GM21360 (cell line): ENCODE results near the gene USP21.
"Not testable (repeated sequence)": the region's sequence is repeated elsewhere in the genome, so short reads cannot be mapped to it uniquely, and the experiment has no call there.

Source experiments
- ATAC-seq: cut with Tn5 transposase; IDR thresholded peaks from one replicate; pipeline ENCODE4 v1.9.1; 2021; ENCODE audit warnings: mild to moderate bottlenecking, moderate library complexity; ENCODE audit not compliant: unreplicated experiment

The USP21 gene, protein sequence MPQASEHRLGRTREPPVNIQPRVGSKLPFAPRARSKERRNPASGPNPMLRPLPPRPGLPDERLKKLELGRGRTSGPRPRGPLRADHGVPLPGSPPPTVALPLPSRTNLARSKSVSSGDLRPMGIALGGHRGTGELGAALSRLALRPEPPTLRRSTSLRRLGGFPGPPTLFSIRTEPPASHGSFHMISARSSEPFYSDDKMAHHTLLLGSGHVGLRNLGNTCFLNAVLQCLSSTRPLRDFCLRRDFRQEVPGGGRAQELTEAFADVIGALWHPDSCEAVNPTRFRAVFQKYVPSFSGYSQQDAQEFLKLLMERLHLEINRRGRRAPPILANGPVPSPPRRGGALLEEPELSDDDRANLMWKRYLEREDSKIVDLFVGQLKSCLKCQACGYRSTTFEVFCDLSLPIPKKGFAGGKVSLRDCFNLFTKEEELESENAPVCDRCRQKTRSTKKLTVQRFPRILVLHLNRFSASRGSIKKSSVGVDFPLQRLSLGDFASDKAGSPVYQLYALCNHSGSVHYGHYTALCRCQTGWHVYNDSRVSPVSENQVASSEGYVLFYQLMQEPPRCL

DNA sequence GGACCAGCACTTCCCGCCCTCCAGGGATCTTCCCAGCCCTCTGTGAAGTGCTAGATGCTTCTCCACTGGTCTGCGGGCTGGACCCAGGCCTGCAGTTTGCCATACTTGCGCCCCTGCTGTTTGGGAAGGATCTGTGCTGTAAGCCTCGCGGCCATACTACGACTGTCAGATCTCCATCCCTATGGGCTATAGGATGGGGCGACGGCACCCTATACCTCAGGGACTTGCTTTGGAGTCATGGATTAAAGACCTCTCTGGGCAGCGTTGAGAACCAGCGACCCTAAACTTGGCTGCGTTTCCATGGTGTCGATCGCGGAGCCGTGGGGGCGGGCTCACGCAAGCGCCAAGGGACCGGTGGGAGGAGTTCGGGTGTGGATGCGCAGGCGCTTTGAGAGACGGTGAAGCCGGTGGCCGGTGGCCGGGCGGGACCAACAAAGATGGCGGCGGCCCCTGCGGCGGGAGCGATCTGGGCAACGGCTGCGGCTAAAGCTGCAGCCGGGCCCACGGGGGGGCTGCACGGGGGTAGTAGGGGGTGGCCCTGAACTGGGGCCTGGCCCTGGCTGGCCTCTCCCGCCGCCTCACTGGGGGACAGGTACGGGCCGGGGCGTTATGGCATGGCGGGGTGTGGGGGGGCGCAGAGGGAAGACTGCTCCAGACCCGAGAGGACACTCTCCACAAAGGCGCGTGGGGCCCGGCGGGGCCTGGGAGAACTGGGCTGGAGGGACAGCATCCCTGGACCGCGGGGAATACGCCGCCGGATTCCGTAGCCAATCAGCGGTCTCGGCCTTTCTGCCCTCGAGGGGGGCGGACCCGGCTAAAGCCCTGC, at the start of gene USP21:
USP21 (plus strand) TSS at position 414 of the 826 bp plus-strand sequence. CDS start 1,141 bp downstream, outside the sequence.
- peak; percentile 80 for ATAC-seq

DNA sequence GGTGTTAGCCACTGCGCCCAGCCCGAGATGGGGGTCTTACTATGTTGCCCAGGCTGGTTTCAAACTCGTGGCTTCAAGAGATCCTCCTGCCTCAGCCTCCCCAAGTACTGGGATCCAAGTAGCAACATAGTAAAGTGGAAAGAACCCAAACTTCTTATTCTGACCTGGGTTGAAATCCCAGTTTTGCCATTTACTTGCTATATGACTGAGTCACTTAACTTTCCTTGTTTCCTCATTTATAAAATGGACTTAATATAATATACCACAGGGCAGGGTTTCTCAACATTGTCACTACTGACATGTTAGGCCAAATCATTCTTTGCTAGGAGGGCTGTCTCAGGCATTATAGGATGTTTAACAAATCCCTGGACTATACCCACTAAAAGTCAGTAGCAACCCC, 48.2 kb upstream of the USP21 start:
- ATAC-seq = no peak

DNA sequence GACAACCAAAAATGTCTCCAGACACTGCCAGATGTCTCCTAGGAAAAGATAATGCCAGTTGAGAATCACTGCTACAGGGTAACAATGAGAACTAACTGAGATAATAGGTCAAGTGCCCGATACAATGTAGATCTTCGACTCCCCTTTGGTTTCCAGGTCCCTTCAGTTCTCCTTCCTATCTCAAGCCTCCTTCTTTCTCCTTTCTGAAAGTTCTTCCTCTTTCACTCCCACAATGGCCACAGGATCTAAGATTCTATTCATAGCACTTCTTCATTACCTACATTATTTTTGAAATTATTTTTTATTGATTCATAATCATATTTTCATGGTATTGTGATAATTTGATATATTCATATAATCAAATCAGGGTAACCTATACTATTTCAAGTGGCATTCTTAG, 47.8 kb upstream of the USP21 start:
- no peak for ATAC-seq

DNA sequence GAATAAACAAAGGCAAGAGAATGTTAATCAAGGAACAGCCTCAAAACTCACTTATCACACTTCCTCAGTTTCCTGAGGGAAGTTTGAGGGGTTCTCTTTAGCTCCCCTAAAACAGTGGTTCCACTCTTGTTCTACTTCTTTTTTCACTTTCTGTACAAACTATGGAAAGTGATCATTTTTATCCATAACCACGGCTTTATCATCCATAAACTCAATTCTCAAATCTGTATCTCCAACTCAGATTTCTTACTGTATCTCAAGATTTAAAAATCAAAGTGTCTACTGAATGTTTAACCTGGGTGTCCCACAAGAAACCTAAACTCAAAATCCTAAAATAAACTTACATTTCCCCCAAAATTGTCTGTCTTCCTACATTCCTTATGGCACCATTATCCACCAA, 45.4 kb upstream of the USP21 start:
- ATAC-seq = no peak

DNA sequence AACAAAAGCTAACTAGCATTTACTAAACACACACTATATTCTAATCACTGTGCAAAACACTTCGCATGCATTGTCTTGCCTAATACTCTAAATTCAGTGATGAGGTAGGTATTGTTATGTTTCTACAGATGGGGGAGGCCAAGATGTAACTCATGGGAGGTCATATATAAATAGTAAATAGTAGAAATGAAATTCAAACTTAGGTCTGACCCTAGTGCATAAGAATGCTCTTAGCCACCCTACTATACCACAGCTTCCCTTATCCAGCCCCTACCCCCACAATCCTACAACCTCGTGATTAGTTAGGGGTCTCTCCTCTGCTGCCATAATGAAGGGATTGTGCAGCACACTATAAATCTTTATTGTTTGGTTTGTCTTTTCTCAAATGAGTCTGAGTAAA, 44.7 kb upstream of the USP21 start:
- no peak for ATAC-seq

GRCh38 chr1:161115132-161115711, 44.1 kb upstream of the USP21 start:
- ATAC-seq = no peak

DNA sequence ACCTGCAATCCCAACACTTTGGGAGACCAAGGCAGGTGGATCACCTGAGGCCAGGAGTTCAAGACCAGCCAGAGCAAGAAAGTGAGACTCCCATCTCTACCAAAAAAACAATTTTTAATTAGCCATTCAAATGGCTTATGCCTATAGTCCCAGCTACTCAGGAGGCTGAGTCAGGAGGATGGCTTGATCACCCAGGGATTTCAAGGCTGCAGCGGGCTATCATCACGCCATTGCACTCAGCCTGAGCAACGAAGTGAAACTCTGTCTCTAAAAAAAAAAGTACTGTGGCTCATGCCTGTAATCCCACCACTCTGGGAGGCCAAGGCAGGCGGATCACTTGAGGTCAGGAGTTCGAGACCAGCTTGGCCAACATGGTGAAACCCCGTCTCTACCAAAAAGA, 43.3 kb upstream of the USP21 start:
- ATAC-seq = not testable (repeated sequence)

- ATAC-seq = peak; percentile 69
Measured at GRCh38 chr1:161117759-161118581, 41.3 kb upstream of the USP21 start, which contains the start of the genes NIT1 and PFDN2. Gene NIT1, plus strand, starts transcription at chr1:161118105. Its CDS starts 72 bp downstream, at chr1:161118177. Gene PFDN2, minus strand, starts transcription at chr1:161118037. Its CDS starts 11 bp downstream, at chr1:161118026.

- peak; percentile 50 for ATAC-seq
Measured at GRCh38 chr1:161119092-161119903, 40.0 kb upstream of the USP21 start.

DNA sequence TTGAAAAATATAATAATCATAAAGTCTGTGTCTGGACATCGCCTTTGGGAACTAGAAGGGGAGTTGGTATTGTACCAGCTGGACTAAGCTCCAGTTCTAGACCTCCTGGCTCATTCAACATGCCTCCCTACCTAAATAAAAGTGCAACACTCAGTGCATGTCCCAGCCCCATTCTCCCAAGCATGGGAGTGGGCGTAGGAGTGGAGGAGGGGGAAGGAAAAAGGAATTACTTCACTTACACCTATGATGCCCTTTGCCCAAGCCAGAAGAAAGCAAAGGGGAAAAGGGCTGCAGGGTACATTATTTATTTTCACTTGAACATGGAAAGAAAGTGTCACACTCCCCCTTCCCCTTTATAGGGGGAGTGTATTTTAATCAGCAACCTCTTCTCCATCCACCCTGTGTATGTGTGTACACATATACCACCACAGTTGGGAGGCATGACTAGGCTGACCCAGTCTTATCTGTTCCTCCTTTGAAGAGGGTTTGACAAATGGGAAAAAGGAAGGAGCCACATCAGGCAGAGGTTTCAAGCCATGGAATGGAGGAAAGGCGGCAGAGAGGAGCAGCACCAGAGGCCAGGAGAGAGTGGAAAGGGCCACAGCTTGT, 38.2 kb upstream of the USP21 start:
- ATAC-seq = no peak

DNA sequence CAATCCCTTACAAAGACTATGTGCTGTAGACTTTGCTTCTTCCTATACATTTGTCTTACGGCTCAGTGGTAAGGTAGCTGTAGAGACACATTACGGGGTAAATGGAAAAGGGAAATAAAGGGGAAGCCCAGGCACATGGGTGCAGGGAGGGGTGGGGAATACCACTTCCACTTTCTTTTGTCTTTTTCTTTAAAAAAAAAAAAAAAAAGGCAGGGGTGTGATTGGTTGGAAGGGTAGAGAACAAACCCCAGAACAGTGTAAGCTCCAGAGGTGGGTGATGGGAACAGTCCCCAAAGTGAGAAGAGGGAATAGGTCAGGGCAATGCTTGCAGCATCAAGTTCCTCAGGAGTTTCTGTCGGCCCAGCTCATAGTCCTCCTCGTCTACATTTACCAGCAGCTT, 37.5 kb upstream of the USP21 start:
- ATAC-seq = no peak

DNA sequence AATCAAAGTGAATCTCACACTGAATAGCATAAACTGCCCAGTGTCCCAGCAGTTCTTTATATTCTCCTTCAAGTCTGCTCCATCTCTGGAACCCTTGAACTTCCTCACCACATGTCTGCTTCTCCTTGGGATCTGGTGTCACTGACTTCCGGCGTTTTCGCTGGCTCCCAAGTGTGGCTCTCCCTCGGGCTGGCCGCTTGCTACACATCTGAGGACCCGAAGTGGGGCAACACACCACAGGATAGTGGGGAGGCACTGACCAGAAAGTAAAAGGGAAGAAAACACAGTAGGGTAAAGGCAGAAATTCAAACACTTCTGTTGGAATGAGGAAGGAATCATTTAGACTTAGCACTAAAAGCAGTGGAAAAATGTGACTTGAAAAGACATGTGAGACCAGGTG, 36.3 kb upstream of the USP21 start:
- ATAC-seq = no peak

DNA sequence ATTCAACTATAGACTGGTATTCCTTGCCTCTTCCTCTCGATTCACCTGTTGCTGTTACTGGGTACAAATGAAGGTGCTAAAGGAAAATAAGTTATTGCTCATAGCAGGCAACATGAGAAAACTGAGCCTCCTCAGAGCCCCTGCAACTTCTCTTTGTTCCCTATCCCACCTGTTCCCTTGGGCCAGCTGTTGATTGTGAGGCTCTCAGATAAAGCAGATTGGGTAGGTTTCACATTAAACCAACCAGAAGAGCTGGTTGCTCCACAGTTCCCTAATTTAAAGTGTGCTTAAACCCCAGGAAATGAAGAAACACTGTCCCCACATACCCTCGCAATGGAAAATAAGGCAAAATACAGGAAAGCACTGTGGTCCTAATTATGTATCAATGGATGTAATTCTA, 31.7 kb upstream of the USP21 start:
- ATAC-seq = no peak

DNA sequence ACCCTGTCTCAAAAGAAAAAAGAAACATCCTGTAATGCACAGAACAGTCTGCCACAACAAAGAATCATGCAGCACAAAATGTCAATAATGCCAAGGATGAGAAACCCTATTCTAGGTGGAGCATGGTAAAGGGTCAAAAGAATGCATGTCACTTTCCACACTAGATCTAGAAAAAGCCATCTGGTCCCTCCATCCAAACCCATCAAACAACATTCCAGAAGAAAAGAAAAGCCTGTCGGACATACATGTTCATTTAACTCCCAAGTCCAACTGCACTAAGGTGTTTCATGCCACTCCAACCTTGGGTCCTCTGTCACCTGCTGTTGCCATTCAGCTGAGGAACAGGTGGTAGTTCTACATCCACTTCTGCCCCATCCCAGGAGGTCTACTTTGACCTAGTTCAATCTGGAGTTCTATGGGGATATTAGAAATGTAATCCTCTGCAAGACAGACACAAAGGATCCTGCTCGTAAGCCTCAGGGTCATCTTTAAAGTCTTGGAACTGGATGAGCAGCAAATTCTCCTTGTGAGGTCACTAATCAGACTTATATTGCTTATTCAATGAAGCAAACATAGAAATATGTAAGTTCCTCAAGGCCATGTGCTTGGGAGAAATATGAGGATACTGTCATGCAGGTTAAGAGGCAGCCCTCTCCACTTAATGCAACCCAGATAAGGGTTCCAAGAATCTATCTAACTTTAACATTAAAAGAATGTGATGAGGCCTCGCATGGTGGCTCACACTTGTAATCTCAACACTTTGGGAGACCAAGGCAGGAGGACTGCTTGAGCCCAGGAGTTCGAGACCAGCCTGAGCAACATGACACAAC, 30.5 kb upstream of the USP21 start:
- no peak for ATAC-seq

DNA sequence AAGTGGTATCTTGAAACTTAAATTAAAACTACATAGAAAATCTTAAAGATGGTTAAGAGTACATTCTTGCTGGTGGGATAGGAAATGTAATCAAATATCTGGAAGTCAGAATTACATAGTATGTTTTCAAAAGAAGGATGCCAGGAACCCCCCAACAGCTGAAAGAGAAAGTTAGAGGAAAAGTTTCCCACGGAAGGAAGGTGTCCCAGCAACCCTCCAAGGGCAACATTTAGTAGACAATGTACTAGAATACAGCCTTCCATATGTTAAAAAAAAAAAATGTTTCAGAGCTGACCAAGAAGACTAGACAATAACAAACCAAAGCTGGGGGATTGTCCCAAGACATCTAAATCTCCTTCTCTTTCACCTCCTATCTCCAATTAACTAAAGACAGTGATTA, 29.0 kb upstream of the USP21 start:
- ATAC-seq = no peak

DNA sequence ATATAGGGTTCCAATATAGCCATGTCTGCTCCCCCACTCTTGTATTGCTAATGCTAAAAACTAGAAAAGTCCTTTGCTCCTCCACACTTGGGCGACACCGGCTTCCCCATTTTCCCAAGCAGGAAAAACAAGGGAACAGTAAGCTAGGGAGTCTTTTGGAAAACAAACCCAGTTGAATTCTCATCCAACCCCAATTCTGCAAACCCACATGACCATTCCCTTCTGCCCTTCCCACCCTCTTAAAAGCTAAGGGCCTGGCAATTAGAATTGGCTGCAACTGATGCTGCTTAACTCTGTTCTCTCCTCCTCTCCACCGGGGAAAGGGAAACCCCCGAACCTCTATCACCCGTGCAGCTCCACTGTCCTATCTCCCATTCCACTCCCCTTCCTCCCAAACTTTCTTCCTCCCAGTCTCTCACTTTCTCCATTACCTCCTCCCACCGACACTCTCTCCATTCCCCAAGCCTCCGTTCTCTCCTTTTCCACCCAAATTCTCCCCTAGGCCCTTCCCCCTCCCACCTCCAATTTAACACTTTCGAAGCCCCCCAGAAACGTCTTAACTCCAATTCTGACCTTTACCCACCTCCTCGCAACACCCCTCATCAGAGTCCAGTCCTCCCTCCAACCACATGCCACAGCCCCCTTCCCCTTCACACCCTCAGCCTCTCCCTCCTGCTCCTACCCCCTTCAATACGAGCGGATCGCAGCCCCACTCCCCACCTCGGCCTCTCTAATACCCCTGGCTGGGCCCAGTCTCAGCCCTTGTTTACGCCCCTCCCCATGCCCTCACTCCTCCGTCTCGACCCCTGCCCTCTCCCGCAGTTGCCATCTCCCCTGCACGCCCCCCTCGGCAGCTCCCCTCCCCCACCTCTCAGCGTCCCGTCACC, 27.5 kb upstream of the USP21 start:
- no peak for ATAC-seq
